ENCODE results near the gene MEIOB.
"Not testable (repeated sequence)": the region's sequence is repeated elsewhere in the genome, so short reads cannot be mapped to it uniquely, and the experiment has no call there.

The MEIOB gene

GRCh38 chr16:1877804-1878203 lies 5.8 kb upstream of the MEIOB start:
- Histone ChIP-seq H3K27me3 (ENCODE audit: control insufficient read depth in 2 of 2, insufficient read depth in 2 of 2, low read length in 2 of 2) (peaks cover 0 to 4% of the 10 kb centered on the region in 2 donors), H3K27ac (ENCODE audit: low read depth in 2 of 2, low read length in 2 of 2) (no peak overlapping the region), H3K4me3 (ENCODE audit: low read length in 2 of 2) (no peak overlapping the region), H3K36me3 (ENCODE audit: control insufficient read depth in 2 of 2, insufficient read depth in 2 of 2, low read length in 2 of 2) (no peaks in the 10 kb centered on the region), H3K9me3 (ENCODE audit: control insufficient read depth in 2 of 2, low read length in 2 of 2) (no peaks in the 10 kb centered on the region), H3K9ac (ENCODE audit: low read depth in 1 of 2, low read length in 2 of 2) (no peak overlapping the region), H3K4me1 (ENCODE audit: control insufficient read depth in 2 of 2, insufficient read depth in 2 of 2, low read length in 2 of 2) (peaks cover 6 to 13% of the 10 kb centered on the region in 2 donors)

- Histone ChIP-seq H3K9me3 (ENCODE audit: control insufficient read depth in 2 of 2, low read length in 2 of 2) (no peaks in the 10 kb centered on the region), H3K27me3 (ENCODE audit: control insufficient read depth in 2 of 2, insufficient read depth in 2 of 2, low read length in 2 of 2) (peaks cover 0 to 4% of the 10 kb centered on the region in 2 donors), H3K4me3 (ENCODE audit: low read length in 2 of 2) (peak overlapping the region in 1 of 2 donors; percentile 26), H3K36me3 (ENCODE audit: control insufficient read depth in 2 of 2, insufficient read depth in 2 of 2, low read length in 2 of 2) (no peaks in the 10 kb centered on the region), H3K27ac (ENCODE audit: low read depth in 2 of 2, low read length in 2 of 2) (peak overlapping the region; percentile 58 to 78), H3K9ac (ENCODE audit: low read depth in 1 of 2, low read length in 2 of 2) (peak overlapping the region in 1 of 2 donors; percentile 13), H3K4me1 (ENCODE audit: control insufficient read depth in 2 of 2, insufficient read depth in 2 of 2, low read length in 2 of 2) (peaks cover 6 to 13% of the 10 kb centered on the region in 2 donors)
These were observed 5.1 kb upstream of the MEIOB start for GRCh38 chr16:1877089-1877488.

- Histone ChIP-seq H3K27me3 (ENCODE audit: control insufficient read depth in 2 of 2, insufficient read depth in 2 of 2, low read length in 2 of 2) (peaks cover 0 to 4% of the 10 kb centered on the region in 2 donors), H3K4me3 (ENCODE audit: low read length in 2 of 2) (no peak overlapping the region), H3K27ac (ENCODE audit: low read depth in 2 of 2, low read length in 2 of 2) (no peak overlapping the region), H3K9me3 (ENCODE audit: control insufficient read depth in 2 of 2, low read length in 2 of 2) (no peaks in the 10 kb centered on the region), H3K4me1 (ENCODE audit: control insufficient read depth in 2 of 2, insufficient read depth in 2 of 2, low read length in 2 of 2) (peaks cover 6 to 13% of the 10 kb centered on the region in 2 donors), H3K36me3 (ENCODE audit: control insufficient read depth in 2 of 2, insufficient read depth in 2 of 2, low read length in 2 of 2) (no peaks in the 10 kb centered on the region), H3K9ac (ENCODE audit: low read depth in 1 of 2, low read length in 2 of 2) (no peak overlapping the region)
These were observed 4.5 kb upstream of the MEIOB start for GRCh38 chr16:1876468-1876867.

- H3K27me3 ChIP-seq (ENCODE audit: control insufficient read depth in 2 of 2, insufficient read depth in 2 of 2, low read length in 2 of 2): not testable (repeated sequence)
These were observed 4.1 kb upstream of the MEIOB start for GRCh38 chr16:1876066-1876465.

GRCh38 chr16:1874854-1875253 lies 2.9 kb upstream of the MEIOB start:
- Histone ChIP-seq H3K9me3 (ENCODE audit: control insufficient read depth in 2 of 2, low read length in 2 of 2) (no peaks in the 10 kb centered on the region), H3K36me3 (ENCODE audit: control insufficient read depth in 2 of 2, insufficient read depth in 2 of 2, low read length in 2 of 2) (no peaks in the 10 kb centered on the region), H3K4me1 (ENCODE audit: control insufficient read depth in 2 of 2, insufficient read depth in 2 of 2, low read length in 2 of 2) (peaks cover 6 to 13% of the 10 kb centered on the region in 2 donors), H3K27me3 (ENCODE audit: control insufficient read depth in 2 of 2, insufficient read depth in 2 of 2, low read length in 2 of 2) (peaks cover 0 to 4% of the 10 kb centered on the region in 2 donors), H3K9ac (ENCODE audit: low read depth in 1 of 2, low read length in 2 of 2) (no peak overlapping the region), H3K27ac (ENCODE audit: low read depth in 2 of 2, low read length in 2 of 2) (no peak overlapping the region), H3K4me3 (ENCODE audit: low read length in 2 of 2) (no peak overlapping the region)

More at GRCh38 chr16:1876066-1876465, 4.1 kb upstream of the MEIOB start:
- H3K9me3 ChIP-seq (ENCODE audit: control insufficient read depth in 2 of 2, low read length in 2 of 2); H3K9ac ChIP-seq (ENCODE audit: low read depth in 1 of 2, low read length in 2 of 2); H3K36me3 ChIP-seq (ENCODE audit: control insufficient read depth in 2 of 2, insufficient read depth in 2 of 2, low read length in 2 of 2); H3K27ac ChIP-seq (ENCODE audit: low read depth in 2 of 2, low read length in 2 of 2); H3K4me3 ChIP-seq (ENCODE audit: low read length in 2 of 2): not testable (repeated sequence)
- H3K4me1 ChIP-seq (ENCODE audit: control insufficient read depth in 2 of 2, insufficient read depth in 2 of 2, low read length in 2 of 2): peaks cover 6 to 13% of the 10 kb centered on the region in 2 donors

- H3K27me3 ChIP-seq (ENCODE audit: control insufficient read depth in 2 of 2, insufficient read depth in 2 of 2, low read length in 2 of 2): no peaks in the 10 kb centered on the region
- H3K4me3 ChIP-seq (ENCODE audit: low read length in 2 of 2): no peak overlapping the region
- H3K36me3 ChIP-seq (ENCODE audit: control insufficient read depth in 2 of 2, insufficient read depth in 2 of 2, low read length in 2 of 2): no peaks in the 10 kb centered on the region
- H3K4me1 ChIP-seq (ENCODE audit: control insufficient read depth in 2 of 2, insufficient read depth in 2 of 2, low read length in 2 of 2): no peaks in the 10 kb centered on the region
- H3K9me3 ChIP-seq (ENCODE audit: control insufficient read depth in 2 of 2, low read length in 2 of 2): no peaks in the 10 kb centered on the region
- no peak overlapping the region for H3K9ac ChIP-seq (ENCODE audit: low read depth in 1 of 2, low read length in 2 of 2)
- no peak overlapping the region for H3K27ac ChIP-seq (ENCODE audit: low read depth in 2 of 2, low read length in 2 of 2)
These were observed 1.4 kb downstream of the MEIOB start for GRCh38 chr16:1870365-1871082.

- no peaks in the 10 kb centered on the region for H3K36me3 ChIP-seq (ENCODE audit: control insufficient read depth in 2 of 2, insufficient read depth in 2 of 2, low read length in 2 of 2)
- H3K9ac ChIP-seq (ENCODE audit: low read depth in 1 of 2, low read length in 2 of 2): no peak overlapping the region
- H3K27me3 ChIP-seq (ENCODE audit: control insufficient read depth in 2 of 2, insufficient read depth in 2 of 2, low read length in 2 of 2): peaks cover 0 to 2% of the 10 kb centered on the region in 2 donors
- H3K27ac ChIP-seq (ENCODE audit: low read depth in 2 of 2, low read length in 2 of 2): no peak overlapping the region
- H3K4me1 ChIP-seq (ENCODE audit: control insufficient read depth in 2 of 2, insufficient read depth in 2 of 2, low read length in 2 of 2): peaks cover 0 to 3% of the 10 kb centered on the region in 2 donors
- no peak overlapping the region for H3K4me3 ChIP-seq (ENCODE audit: low read length in 2 of 2)
- no peaks in the 10 kb centered on the region for H3K9me3 ChIP-seq (ENCODE audit: control insufficient read depth in 2 of 2, low read length in 2 of 2)
These were observed 5.9 kb downstream of the MEIOB start for GRCh38 chr16:1865902-1866690.

GRCh38 chr16:1863681-1864460 lies 8.1 kb downstream of the MEIOB start:
- no peak overlapping the region for H3K27ac ChIP-seq (ENCODE audit: low read depth in 2 of 2, low read length in 2 of 2)
- peaks cover 2% of the 10 kb centered on the region in 2 donors for H3K27me3 ChIP-seq (ENCODE audit: control insufficient read depth in 2 of 2, insufficient read depth in 2 of 2, low read length in 2 of 2)
- H3K9me3 ChIP-seq (ENCODE audit: control insufficient read depth in 2 of 2, low read length in 2 of 2): no peaks in the 10 kb centered on the region
- H3K4me1 ChIP-seq (ENCODE audit: control insufficient read depth in 2 of 2, insufficient read depth in 2 of 2, low read length in 2 of 2): peaks cover 0 to 6% of the 10 kb centered on the region in 2 donors
- no peak overlapping the region for H3K4me3 ChIP-seq (ENCODE audit: low read length in 2 of 2)
- no peaks in the 10 kb centered on the region for H3K36me3 ChIP-seq (ENCODE audit: control insufficient read depth in 2 of 2, insufficient read depth in 2 of 2, low read length in 2 of 2)
- no peak overlapping the region for H3K9ac ChIP-seq (ENCODE audit: low read depth in 1 of 2, low read length in 2 of 2)

- no peak overlapping the region for H3K9ac ChIP-seq (ENCODE audit: low read depth in 1 of 2, low read length in 2 of 2)
- no peak overlapping the region for H3K4me3 ChIP-seq (ENCODE audit: low read length in 2 of 2)
- no peaks in the 10 kb centered on the region for H3K36me3 ChIP-seq (ENCODE audit: control insufficient read depth in 2 of 2, insufficient read depth in 2 of 2, low read length in 2 of 2)
- H3K27ac ChIP-seq (ENCODE audit: low read depth in 2 of 2, low read length in 2 of 2): no peak overlapping the region
- peaks cover 0 to 6% of the 10 kb centered on the region in 2 donors for H3K4me1 ChIP-seq (ENCODE audit: control insufficient read depth in 2 of 2, insufficient read depth in 2 of 2, low read length in 2 of 2)
- H3K27me3 ChIP-seq (ENCODE audit: control insufficient read depth in 2 of 2, insufficient read depth in 2 of 2, low read length in 2 of 2): peaks cover 6 to 9% of the 10 kb centered on the region in 2 donors
- no peaks in the 10 kb centered on the region for H3K9me3 ChIP-seq (ENCODE audit: control insufficient read depth in 2 of 2, low read length in 2 of 2)
These were observed 9.6 kb downstream of the MEIOB start for GRCh38 chr16:1862394-1862793.

Measured in mucosa of rectum (tissue), 2 donors.